Loucy (cell line): ENCODE results near the gene PTK6.

ENCODE experiments used
- H2AFZ ChIP-seq: fragments of 200-600 bp; sonication (generic); 2 replicates; pipeline ENCODE4 v1.6.0; 2016; ENCODE audit warnings: antibody characterized with exemption, mild to moderate bottlenecking, low read length, moderate library complexity
- H3F3A ChIP-seq: fragments of 200-600 bp; 2 replicates; pipeline ENCODE4 v1.6.0; 2016; ENCODE audit warnings: antibody characterized with exemption, low read depth, mild to moderate bottlenecking
- H3K27me3 ChIP-seq: fragments of 200-600 bp; sonication (generic); 2 replicates; pipeline ENCODE4 v1.6.1; 2014; ENCODE audit warnings: low read length, mild to moderate bottlenecking; ENCODE audit not compliant: insufficient read depth, poor library complexity, severe bottlenecking
- H3K36me3 ChIP-seq: fragments of 200-600 bp; sonication (generic); 2 replicates; pipeline ENCODE4 v1.6.1; 2016; ENCODE audit warnings: low read length; ENCODE audit not compliant: insufficient read depth
- H3K4me1 ChIP-seq: fragments of 200-600 bp; sonication (generic); 2 replicates; pipeline ENCODE4 v1.5.1; 2014; ENCODE audit warnings: low read length, mild to moderate bottlenecking; ENCODE audit not compliant: insufficient read depth, poor library complexity, severe bottlenecking
- H3K4me2 ChIP-seq: fragments of 200-600 bp; sonication (generic); 2 replicates; pipeline ENCODE4 v1.6.0; 2014; ENCODE audit warnings: antibody characterized with exemption, low read length, low read depth, mild to moderate bottlenecking; ENCODE audit not compliant: poor library complexity, severe bottlenecking
- H3K4me3 ChIP-seq: fragments of 200-600 bp; sonication (generic); 2 replicates; pipeline ENCODE4 v1.5.1; 2014; ENCODE audit warnings: low read length, mild to moderate bottlenecking, mixed read lengths; ENCODE audit not compliant: poor library complexity, severe bottlenecking
- H3K79me2 ChIP-seq: fragments of 200-600 bp; sonication (generic); 2 replicates; pipeline ENCODE4 v1.6.1; 2014; ENCODE audit warnings: low read length; ENCODE audit not compliant: insufficient read depth
- H3K9ac ChIP-seq: fragments of 200-600 bp; sonication (generic); 2 replicates; pipeline ENCODE4 v1.6.0; 2014; ENCODE audit warnings: mild to moderate bottlenecking, low read depth, low read length, moderate library complexity; ENCODE audit not compliant: poor library complexity, severe bottlenecking
- H3K9me2 ChIP-seq: fragments of 200-600 bp; sonication (generic); replicated peaks from 2 replicates; pipeline ENCODE4 v1.6.1; 2016; ENCODE audit warnings: low read depth, low read length, mixed read lengths
- H3K9me3 ChIP-seq: fragments of 200-600 bp; sonication (generic); 2 replicates; pipeline ENCODE4 v1.6.1; 2014; ENCODE audit warnings: mild to moderate bottlenecking, antibody characterized with exemption, low read length, low read depth; ENCODE audit not compliant: insufficient read depth
- H4K20me1 ChIP-seq: fragments of 200-600 bp; sonication (generic); 2 replicates; pipeline ENCODE4 v1.6.0; 2014; ENCODE audit warnings: antibody characterized with exemption, low read length, mild to moderate bottlenecking; ENCODE audit not compliant: insufficient read depth, poor library complexity, severe bottlenecking
- EZH2phosphoT487 ChIP-seq: fragments of 200-600 bp; IDR thresholded peaks from 2 replicates; pipeline ENCODE4 v1.6.1; 2018; ENCODE audit warnings: antibody characterized with exemption, mild to moderate bottlenecking, moderate library complexity, borderline replicate concordance
- TF ChIP-seq, protein P1 (sequence below): fragments of 200-600 bp; sonication (generic); conservative IDR thresholded peaks from 2 replicates; pipeline ENCODE4 v1.5.1; 2014; ENCODE audit warnings: mild to moderate bottlenecking, antibody characterized with exemption, low read length

The PTK6 gene

DNA sequence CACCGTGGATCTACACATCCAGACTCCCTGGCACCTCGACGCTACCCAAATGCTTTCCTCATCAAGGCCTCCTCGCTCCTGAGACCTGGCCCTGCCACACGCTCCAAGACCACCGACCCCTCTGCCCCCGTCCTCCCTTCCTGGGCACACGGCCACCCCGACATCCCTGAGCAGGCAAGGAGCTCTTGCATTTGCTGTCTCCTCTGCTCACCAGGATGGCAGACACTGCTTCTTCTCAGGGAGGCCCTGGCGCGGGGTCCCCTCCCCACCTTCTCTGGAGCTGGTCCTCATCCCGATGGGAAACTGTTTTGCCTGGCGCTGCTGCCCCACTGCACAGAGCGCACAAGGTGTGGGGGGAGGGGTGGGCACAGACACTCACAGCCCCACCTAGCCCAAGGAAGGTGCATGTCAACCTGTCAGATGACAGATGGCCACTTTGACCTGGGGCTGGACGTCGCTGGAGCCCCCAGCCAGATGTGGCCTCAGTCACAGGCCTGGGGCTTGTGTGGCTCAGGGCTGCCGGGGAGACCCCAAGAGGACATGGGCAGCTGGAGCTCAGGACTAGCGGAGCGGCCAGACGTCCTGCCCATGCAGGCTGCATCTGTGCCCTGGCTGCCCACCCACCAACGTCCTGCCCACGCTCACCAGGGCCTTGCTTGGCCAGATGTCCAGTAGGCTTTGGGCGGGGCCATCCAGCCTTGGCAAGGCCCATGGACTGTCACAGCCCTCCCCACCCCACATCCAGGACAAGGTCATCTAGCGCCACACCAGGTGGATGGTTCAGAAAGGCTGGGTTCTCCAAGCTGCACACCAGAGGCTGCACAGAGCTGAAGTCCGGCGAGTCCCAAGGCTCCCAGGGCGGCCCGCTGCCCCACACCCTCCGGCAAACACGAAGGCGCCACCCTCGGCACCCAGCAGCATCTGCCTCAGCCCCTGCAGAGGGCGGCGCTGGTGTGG, 58.6 kb downstream of the PTK6 start:
- TF ChIP-seq, protein P1, sequence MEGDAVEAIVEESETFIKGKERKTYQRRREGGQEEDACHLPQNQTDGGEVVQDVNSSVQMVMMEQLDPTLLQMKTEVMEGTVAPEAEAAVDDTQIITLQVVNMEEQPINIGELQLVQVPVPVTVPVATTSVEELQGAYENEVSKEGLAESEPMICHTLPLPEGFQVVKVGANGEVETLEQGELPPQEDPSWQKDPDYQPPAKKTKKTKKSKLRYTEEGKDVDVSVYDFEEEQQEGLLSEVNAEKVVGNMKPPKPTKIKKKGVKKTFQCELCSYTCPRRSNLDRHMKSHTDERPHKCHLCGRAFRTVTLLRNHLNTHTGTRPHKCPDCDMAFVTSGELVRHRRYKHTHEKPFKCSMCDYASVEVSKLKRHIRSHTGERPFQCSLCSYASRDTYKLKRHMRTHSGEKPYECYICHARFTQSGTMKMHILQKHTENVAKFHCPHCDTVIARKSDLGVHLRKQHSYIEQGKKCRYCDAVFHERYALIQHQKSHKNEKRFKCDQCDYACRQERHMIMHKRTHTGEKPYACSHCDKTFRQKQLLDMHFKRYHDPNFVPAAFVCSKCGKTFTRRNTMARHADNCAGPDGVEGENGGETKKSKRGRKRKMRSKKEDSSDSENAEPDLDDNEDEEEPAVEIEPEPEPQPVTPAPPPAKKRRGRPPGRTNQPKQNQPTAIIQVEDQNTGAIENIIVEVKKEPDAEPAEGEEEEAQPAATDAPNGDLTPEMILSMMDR, result no peak
- no peak for TF ChIP-seq EZH2phosphoT487
- H3K9me2 ChIP-seq, result no peaks in the 10 kb centered on the region
- peaks cover 9% of the 10 kb centered on the region for H3K4me1 ChIP-seq
- H3K36me3 ChIP-seq, result no peaks in the 10 kb centered on the region
- no peaks in the 10 kb centered on the region for H3F3A ChIP-seq
- H3K9me3 ChIP-seq, result no peaks in the 10 kb centered on the region
- no peak overlapping the region for H3K4me3 ChIP-seq
- H2AFZ ChIP-seq, result no peak overlapping the region
- H3K79me2 ChIP-seq, result no peaks in the 10 kb centered on the region
- no peak overlapping the region for H3K4me2 ChIP-seq
- no peaks in the 10 kb centered on the region for H4K20me1 ChIP-seq
- H3K9ac ChIP-seq, result no peak overlapping the region
- H3K27me3 ChIP-seq, result no peaks in the 10 kb centered on the region
